GM13977 (cell line): ENCODE data around the gene UAP1L1.

Experiments
- DNase-seq: peaks from one replicate; pipeline ENCODE4 v3.0.0; 2012; ENCODE audit warnings: low spot score
- CTCF ChIP-seq: IDR thresholded peaks from 2 replicates; pipeline ENCODE4 v1.5.1; 2012; ENCODE audit warnings: mild to moderate bottlenecking, control low read depth; ENCODE audit not compliant: insufficient read depth; ENCODE audit errors: extremely low read depth, missing control alignments
- in situ Hi-C: fragments of 300-500 bp; cut with MboI; formaldehyde crosslinking; loops from one replicate; pipeline ENCODE4 v1.12.0; 2022; ENCODE audit warnings: low sequenced_read_pairs, low pct_unique_long_range_greater_than_20kb, mixed read lengths, inconsistent platforms; ENCODE audit not compliant: unreplicated experiment

UAP1L1 gene

GRCh38 chr9:137076636-137077009 lies 694 bp upstream of the UAP1L1 start:
- in situ Hi-C loops: no loop called here

GRCh38 chr9:137077758-137078693 lies 709 bp downstream of the UAP1L1 start:
- no peak for DNase-seq
- in situ Hi-C loops: no loop called here
- TF ChIP-seq CTCF: no peak

More at GRCh38 chr9:137076636-137077009, 694 bp upstream of the UAP1L1 start:
- no peak for TF ChIP-seq CTCF
- DNase-seq: no peak

- DNase-seq: no peak
- in situ Hi-C loops: no loop called here
- no peak for TF ChIP-seq CTCF
These were observed 1.5 kb downstream of the UAP1L1 start for GRCh38 chr9:137078701-137079400.

GRCh38 chr9:137079401-137079787 lies 2.1 kb downstream of the UAP1L1 start:
- TF ChIP-seq CTCF: no peak
- in situ Hi-C loops: no loop called here

GRCh38 chr9:137080260-137081122 lies 3.2 kb downstream of the UAP1L1 start:
- no peak for TF ChIP-seq CTCF
- in situ Hi-C loops: no loop called here
- DNase-seq: no peak

More at GRCh38 chr9:137079401-137079787, 2.1 kb downstream of the UAP1L1 start:
- no peak for DNase-seq
